ENCODE data around the gene PID1. TPM values are rescaled to one million over a fixed set of nuclear protein-coding genes. Genes with fewer than 3 reads are reported as not detected.

The PID1 gene
- total RNA-seq, 1 donor from 2014 or later, result 25.1 TPM

DNA sequence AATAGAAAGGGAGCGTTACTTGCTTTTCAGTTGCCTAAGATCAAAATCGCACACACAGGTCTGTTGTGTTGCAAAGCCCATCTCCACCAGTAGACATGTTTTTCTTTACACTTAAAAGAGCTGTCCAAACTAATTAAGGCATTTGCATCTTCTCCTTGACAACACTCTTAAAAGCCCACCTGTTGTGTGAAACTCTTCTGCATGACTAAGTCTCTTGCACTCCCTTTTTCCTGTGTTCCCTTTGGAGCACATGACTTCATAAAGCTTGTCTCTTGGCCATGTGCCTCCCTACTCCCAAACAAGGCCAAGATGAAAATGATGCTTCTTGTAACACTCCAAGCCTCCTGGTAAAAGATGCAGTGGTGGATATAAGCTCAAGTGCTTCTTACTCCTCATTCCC, 26.1 kb downstream of the PID1 start:
- H3K27me3 ChIP-seq (ENCODE audit: control insufficient read depth in 3 of 3, insufficient read depth in 3 of 3, low read length in 3 of 3), result no peaks in the 10 kb centered on the region
- H3K36me3 ChIP-seq (ENCODE audit: control insufficient read depth in 3 of 3, insufficient read depth in 3 of 3, low read length in 3 of 3), result no peaks in the 10 kb centered on the region
- H3K9ac ChIP-seq (ENCODE audit: low read depth in 1 of 3, low read length in 3 of 3), result no peak overlapping the region
- H3K27ac ChIP-seq (ENCODE audit: low read depth, low read length), result no peak overlapping the region
- no peak overlapping the region for H3K4me3 ChIP-seq (ENCODE audit: low read length in 3 of 3)
- H3K4me1 ChIP-seq (ENCODE audit: control insufficient read depth in 3 of 3, insufficient read depth in 3 of 3, low read length in 3 of 3), result no peaks in the 10 kb centered on the region
- H3K9me3 ChIP-seq (ENCODE audit: control insufficient read depth in 3 of 3, low read length in 3 of 3), result peaks cover 0 to 6% (median 0%) of the 10 kb centered on the region in 3 donors

DNA sequence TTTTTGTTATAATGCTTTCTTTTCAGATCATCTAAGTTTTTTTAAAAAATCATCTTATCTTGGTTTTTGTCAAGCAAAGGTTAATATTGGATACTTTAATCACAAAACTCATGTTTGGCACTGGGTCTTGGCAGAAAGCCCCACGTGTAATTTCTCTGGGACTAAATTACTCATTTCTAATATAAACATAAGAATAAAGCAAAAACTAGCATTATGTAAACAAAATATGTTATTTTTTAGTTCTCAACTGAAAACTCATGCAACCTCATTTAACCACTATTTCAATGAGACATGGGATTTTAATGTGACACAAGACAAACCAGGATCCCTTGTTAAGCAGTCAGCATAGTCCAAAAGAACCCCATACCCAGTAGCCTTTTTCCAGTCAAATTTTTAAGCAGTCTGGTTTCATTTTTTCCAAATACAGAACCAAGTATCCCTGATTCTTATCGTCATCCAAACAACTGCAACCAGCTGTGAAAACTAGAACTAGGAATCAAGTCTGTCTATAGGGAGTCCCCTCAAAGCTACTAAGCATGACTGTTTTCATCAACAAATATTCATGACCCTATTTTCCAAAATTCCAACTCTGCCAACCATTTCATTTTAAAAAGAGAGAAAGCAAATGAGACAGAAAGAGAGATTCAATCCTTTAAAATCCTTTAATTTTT, 27.1 kb downstream of the PID1 start:
- H3K9me3 ChIP-seq (ENCODE audit: control insufficient read depth in 3 of 3, low read length in 3 of 3), result peaks cover 0 to 6% (median 0%) of the 10 kb centered on the region in 3 donors
- H3K36me3 ChIP-seq (ENCODE audit: control insufficient read depth in 3 of 3, insufficient read depth in 3 of 3, low read length in 3 of 3), result no peaks in the 10 kb centered on the region
- no peaks in the 10 kb centered on the region for H3K27me3 ChIP-seq (ENCODE audit: control insufficient read depth in 3 of 3, insufficient read depth in 3 of 3, low read length in 3 of 3)
- H3K27ac ChIP-seq (ENCODE audit: low read depth, low read length), result no peak overlapping the region
- H3K9ac ChIP-seq (ENCODE audit: low read depth in 1 of 3, low read length in 3 of 3), result no peak overlapping the region
- H3K4me1 ChIP-seq (ENCODE audit: control insufficient read depth in 3 of 3, insufficient read depth in 3 of 3, low read length in 3 of 3), result no peaks in the 10 kb centered on the region
- H3K4me3 ChIP-seq (ENCODE audit: low read length in 3 of 3), result no peak overlapping the region

DNA sequence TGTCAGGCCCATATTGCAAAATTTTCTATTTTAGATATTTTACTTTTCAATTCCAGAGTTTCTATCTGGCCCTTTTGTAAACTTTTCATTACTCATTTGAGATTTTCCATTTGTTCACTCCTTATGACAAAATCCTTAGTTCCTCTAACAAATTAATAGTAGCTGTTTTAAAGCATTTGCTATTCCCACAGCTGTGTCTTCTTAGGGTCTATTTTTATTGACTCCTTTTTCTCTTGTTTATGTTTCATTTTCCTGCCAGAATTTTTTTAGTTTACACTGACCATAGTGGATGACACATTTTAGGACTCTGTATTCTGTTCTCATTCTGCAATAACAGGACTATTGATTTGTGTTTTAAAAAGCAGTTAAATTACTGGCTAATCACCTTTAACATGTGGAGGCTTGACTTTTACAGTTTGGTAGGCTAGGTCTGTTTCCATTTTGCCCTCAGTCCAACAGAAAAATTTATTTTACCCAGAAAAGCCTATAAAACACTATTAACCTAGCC, 30.0 kb downstream of the PID1 start:
- H3K4me3 ChIP-seq (ENCODE audit: low read length in 3 of 3), result no peak overlapping the region
- H3K36me3 ChIP-seq (ENCODE audit: control insufficient read depth in 3 of 3, insufficient read depth in 3 of 3, low read length in 3 of 3), result no peaks in the 10 kb centered on the region
- H3K4me1 ChIP-seq (ENCODE audit: control insufficient read depth in 3 of 3, insufficient read depth in 3 of 3, low read length in 3 of 3), result no peaks in the 10 kb centered on the region
- peaks cover 0 to 6% (median 2%) of the 10 kb centered on the region in 3 donors for H3K9me3 ChIP-seq (ENCODE audit: control insufficient read depth in 3 of 3, low read length in 3 of 3)
- no peak overlapping the region for H3K27ac ChIP-seq (ENCODE audit: low read depth, low read length)
- H3K27me3 ChIP-seq (ENCODE audit: control insufficient read depth in 3 of 3, insufficient read depth in 3 of 3, low read length in 3 of 3), result no peaks in the 10 kb centered on the region
- H3K9ac ChIP-seq (ENCODE audit: low read depth in 1 of 3, low read length in 3 of 3), result no peak overlapping the region

DNA sequence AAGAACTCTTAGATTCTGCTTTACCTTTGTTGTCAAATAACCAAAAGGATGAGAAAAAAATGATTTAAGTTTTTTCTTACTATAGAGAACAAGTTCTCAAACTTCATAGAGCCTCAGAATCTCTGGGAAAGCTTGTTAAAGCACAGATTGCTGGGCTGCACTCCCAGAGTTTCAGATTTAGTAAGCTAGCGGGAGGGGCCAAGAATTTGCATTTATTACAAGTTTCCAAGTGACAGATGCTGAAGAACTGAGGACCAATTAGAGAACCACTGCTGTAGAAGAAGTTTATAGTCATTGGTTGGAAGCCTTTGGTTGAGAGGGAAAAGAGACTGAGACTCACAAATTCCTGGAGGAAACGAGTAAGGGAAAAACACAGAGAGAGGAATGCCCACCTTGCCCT, 32.1 kb downstream of the PID1 start:
- Histone ChIP-seq H3K36me3 (ENCODE audit: control insufficient read depth in 3 of 3, insufficient read depth in 3 of 3, low read length in 3 of 3) (no peaks in the 10 kb centered on the region), H3K4me1 (ENCODE audit: control insufficient read depth in 3 of 3, insufficient read depth in 3 of 3, low read length in 3 of 3) (no peaks in the 10 kb centered on the region), H3K9me3 (ENCODE audit: control insufficient read depth in 3 of 3, low read length in 3 of 3) (peaks cover 0 to 6% (median 2%) of the 10 kb centered on the region in 3 donors), H3K4me3 (ENCODE audit: low read length in 3 of 3) (no peak overlapping the region), H3K27me3 (ENCODE audit: control insufficient read depth in 3 of 3, insufficient read depth in 3 of 3, low read length in 3 of 3) (no peaks in the 10 kb centered on the region), H3K9ac (ENCODE audit: low read depth in 1 of 3, low read length in 3 of 3) (no peak overlapping the region), H3K27ac (ENCODE audit: low read depth, low read length) (no peak overlapping the region)

DNA sequence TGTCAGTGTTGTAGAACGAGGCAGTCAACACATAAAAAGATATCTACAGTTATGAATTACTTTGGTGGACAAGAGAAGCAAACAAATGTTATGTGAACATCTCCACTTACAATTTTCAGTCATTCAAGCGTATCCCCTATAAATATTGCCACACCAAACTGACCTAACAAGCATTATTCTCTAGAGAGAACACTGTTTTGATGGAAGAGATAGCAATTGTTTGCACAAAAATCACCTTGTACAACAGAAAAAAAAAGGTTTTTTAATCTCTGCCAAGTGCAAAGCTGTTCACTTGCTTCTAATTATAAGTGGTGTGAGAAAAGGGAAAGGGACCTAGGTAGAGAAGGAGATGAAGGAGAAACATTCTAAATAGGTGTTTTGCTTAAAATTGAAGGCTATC, 33.8 kb downstream of the PID1 start:
- Histone ChIP-seq H3K4me3 (ENCODE audit: low read length in 3 of 3) (no peak overlapping the region), H3K27me3 (ENCODE audit: control insufficient read depth in 3 of 3, insufficient read depth in 3 of 3, low read length in 3 of 3) (no peaks in the 10 kb centered on the region), H3K27ac (ENCODE audit: low read depth, low read length) (no peak overlapping the region), H3K4me1 (ENCODE audit: control insufficient read depth in 3 of 3, insufficient read depth in 3 of 3, low read length in 3 of 3) (no peaks in the 10 kb centered on the region), H3K36me3 (ENCODE audit: control insufficient read depth in 3 of 3, insufficient read depth in 3 of 3, low read length in 3 of 3) (no peaks in the 10 kb centered on the region), H3K9ac (ENCODE audit: low read depth in 1 of 3, low read length in 3 of 3) (no peak overlapping the region), H3K9me3 (ENCODE audit: control insufficient read depth in 3 of 3, low read length in 3 of 3) (peaks cover 0 to 6% (median 2%) of the 10 kb centered on the region in 3 donors)

DNA sequence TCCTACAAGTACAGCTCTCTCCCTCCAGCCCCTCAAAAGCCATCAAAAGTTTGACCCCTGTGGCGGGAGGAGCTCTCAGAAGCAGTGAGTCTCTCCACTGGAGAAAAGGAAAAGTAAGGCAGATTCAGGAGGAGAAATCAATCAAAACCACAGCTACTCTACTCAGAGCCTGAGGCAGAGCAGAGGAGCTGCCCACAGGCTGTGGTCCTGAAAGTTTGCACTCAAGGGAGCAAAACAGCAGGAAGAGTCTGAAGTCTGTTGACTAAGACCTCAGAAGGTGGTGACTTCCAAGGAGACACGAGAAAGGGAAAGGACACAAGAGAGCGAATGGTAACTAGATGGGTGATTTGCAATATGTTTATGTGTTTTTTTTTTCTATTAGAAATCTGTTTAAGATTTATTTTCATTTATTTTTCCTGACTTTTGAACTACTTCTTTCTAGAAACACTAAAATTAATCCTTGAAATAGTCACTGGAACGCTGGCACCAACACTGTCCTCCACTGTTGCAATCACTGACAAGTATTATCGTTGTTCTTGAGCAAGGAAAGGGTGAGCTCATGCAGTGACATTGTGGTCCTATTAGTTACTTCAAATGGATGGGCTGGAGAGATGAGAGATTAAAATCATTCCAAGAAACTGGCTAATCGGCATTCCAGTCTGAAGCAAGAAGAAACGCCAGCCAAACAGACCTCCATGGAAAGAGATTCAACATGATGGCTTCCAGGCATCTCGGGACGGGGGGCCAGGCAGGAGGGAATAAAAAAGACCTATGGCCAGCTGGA, 35.8 kb downstream of the PID1 start:
- no peak overlapping the region for H3K27ac ChIP-seq (ENCODE audit: low read depth, low read length)

DNA sequence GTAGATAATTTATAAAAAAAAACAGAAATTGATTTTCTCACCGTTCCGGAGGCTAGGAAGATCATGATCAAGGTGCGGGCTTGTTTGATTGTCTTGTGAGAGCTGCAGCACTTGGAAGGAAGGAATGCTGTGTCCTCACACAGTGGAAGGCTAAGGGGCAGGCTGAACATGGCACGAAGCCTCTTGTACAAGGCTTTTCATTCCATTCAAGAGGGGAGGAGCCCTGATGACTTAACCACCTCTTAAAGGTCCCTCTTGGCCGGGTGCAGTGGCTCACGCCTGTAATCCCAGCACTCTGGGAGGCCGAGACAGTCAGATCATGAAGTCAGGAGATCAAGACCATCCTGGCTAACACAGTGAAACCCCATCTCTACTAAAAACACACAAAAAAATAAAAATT, 39.2 kb downstream of the PID1 start:
- Histone ChIP-seq H3K36me3 (ENCODE audit: control insufficient read depth in 3 of 3, insufficient read depth in 3 of 3, low read length in 3 of 3) (no peaks in the 10 kb centered on the region), H3K27me3 (ENCODE audit: control insufficient read depth in 3 of 3, insufficient read depth in 3 of 3, low read length in 3 of 3) (no peaks in the 10 kb centered on the region), H3K9me3 (ENCODE audit: control insufficient read depth in 3 of 3, low read length in 3 of 3) (no peaks in the 10 kb centered on the region), H3K4me3 (ENCODE audit: low read length in 3 of 3) (no peak overlapping the region), H3K27ac (ENCODE audit: low read depth, low read length) (no peak overlapping the region), H3K9ac (ENCODE audit: low read depth in 1 of 3, low read length in 3 of 3) (no peak overlapping the region), H3K4me1 (ENCODE audit: control insufficient read depth in 3 of 3, insufficient read depth in 3 of 3, low read length in 3 of 3) (no peaks in the 10 kb centered on the region)

More for the DNA sequence above, 35.8 kb downstream of the PID1 start:
- Histone ChIP-seq H3K27me3 (ENCODE audit: control insufficient read depth in 3 of 3, insufficient read depth in 3 of 3, low read length in 3 of 3) (no peaks in the 10 kb centered on the region), H3K4me3 (ENCODE audit: low read length in 3 of 3) (no peak overlapping the region), H3K36me3 (ENCODE audit: control insufficient read depth in 3 of 3, insufficient read depth in 3 of 3, low read length in 3 of 3) (no peaks in the 10 kb centered on the region), H3K9ac (ENCODE audit: low read depth in 1 of 3, low read length in 3 of 3) (no peak overlapping the region), H3K9me3 (ENCODE audit: control insufficient read depth in 3 of 3, low read length in 3 of 3) (peaks cover 0 to 2% (median 1%) of the 10 kb centered on the region in 3 donors), H3K4me1 (ENCODE audit: control insufficient read depth in 3 of 3, insufficient read depth in 3 of 3, low read length in 3 of 3) (no peaks in the 10 kb centered on the region)

DNA sequence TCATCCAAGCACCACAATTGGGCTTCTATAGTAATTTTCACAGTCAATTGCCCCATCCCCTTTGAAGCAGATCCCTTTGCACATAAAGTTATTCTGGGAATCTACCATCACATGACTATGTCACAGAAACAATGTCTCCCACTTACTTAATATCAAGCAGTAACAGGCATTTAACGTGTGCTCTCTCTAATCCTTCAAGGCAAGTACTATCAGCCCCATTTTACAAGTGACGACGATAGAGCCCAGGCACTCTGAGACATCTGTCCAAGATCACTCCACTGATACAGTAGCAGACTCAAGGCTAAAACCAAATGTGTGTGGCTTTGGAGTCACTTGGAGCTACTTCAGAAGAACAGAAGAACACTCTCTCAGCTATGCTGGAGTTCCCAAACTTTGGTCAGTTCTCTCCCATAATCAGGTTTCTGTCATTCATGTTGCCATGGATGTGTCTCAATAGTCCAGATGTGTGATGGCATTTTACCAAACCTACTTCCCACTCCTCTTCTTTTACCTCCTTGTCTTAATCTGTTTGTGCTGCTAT, 39.7 kb downstream of the PID1 start:
- H3K9ac ChIP-seq (ENCODE audit: low read depth in 1 of 3, low read length in 3 of 3), result no peak overlapping the region
- H3K27me3 ChIP-seq (ENCODE audit: control insufficient read depth in 3 of 3, insufficient read depth in 3 of 3, low read length in 3 of 3), result no peaks in the 10 kb centered on the region
- no peaks in the 10 kb centered on the region for H3K4me1 ChIP-seq (ENCODE audit: control insufficient read depth in 3 of 3, insufficient read depth in 3 of 3, low read length in 3 of 3)
- H3K9me3 ChIP-seq (ENCODE audit: control insufficient read depth in 3 of 3, low read length in 3 of 3), result no peaks in the 10 kb centered on the region
- H3K4me3 ChIP-seq (ENCODE audit: low read length in 3 of 3), result no peak overlapping the region
- H3K27ac ChIP-seq (ENCODE audit: low read depth, low read length), result no peak overlapping the region
- H3K36me3 ChIP-seq (ENCODE audit: control insufficient read depth in 3 of 3, insufficient read depth in 3 of 3, low read length in 3 of 3), result no peaks in the 10 kb centered on the region

DNA sequence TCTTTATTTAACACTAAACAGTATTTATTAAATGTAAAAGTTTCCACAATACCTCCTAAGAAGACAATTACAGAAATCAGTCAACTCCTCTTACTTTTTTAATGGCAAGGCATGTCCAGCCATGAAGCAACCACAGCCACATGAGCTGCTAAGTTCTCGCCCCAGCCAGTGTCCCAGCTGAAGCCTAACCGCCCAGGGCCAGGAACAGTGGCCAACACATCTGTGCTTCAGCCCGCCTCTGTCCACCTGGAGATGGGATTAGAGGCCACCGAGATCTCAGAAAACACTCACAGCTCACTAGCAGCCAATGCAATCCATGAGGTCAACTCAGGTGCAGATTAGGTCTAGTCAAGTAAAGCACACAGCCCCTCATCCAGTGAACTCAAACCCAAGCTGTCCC, 40.2 kb downstream of the PID1 start:
- Histone ChIP-seq H3K9me3 (ENCODE audit: control insufficient read depth in 3 of 3, low read length in 3 of 3) (no peaks in the 10 kb centered on the region), H3K9ac (ENCODE audit: low read depth in 1 of 3, low read length in 3 of 3) (no peak overlapping the region), H3K4me1 (ENCODE audit: control insufficient read depth in 3 of 3, insufficient read depth in 3 of 3, low read length in 3 of 3) (no peaks in the 10 kb centered on the region), H3K27me3 (ENCODE audit: control insufficient read depth in 3 of 3, insufficient read depth in 3 of 3, low read length in 3 of 3) (no peaks in the 10 kb centered on the region), H3K36me3 (ENCODE audit: control insufficient read depth in 3 of 3, insufficient read depth in 3 of 3, low read length in 3 of 3) (no peaks in the 10 kb centered on the region), H3K4me3 (ENCODE audit: low read length in 3 of 3) (no peak overlapping the region), H3K27ac (ENCODE audit: low read depth, low read length) (no peak overlapping the region)

DNA sequence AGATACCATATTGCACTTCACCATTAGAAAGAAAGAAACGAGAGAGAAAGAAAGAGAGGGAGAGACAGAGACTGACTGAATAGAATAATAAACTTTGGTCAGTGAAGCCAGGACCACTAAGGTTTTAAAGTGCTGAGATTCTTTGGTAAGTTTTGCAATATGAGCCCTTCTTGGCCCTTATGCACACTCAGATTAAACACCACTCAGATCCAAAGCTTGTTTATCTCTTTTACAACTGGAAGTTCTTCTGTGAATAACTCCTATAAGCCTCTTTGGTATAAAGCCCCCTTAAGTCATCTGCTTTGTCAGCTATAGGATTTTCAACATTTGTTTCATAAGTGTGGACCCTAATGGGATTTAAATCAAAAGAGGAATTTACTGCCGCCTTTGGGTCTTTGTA, 40.8 kb downstream of the PID1 start:
- Histone ChIP-seq H3K9ac (ENCODE audit: low read depth in 1 of 3, low read length in 3 of 3) (no peak overlapping the region), H3K4me1 (ENCODE audit: control insufficient read depth in 3 of 3, insufficient read depth in 3 of 3, low read length in 3 of 3) (no peaks in the 10 kb centered on the region), H3K27ac (ENCODE audit: low read depth, low read length) (no peak overlapping the region), H3K27me3 (ENCODE audit: control insufficient read depth in 3 of 3, insufficient read depth in 3 of 3, low read length in 3 of 3) (no peaks in the 10 kb centered on the region), H3K9me3 (ENCODE audit: control insufficient read depth in 3 of 3, low read length in 3 of 3) (no peaks in the 10 kb centered on the region), H3K36me3 (ENCODE audit: control insufficient read depth in 3 of 3, insufficient read depth in 3 of 3, low read length in 3 of 3) (no peaks in the 10 kb centered on the region), H3K4me3 (ENCODE audit: low read length in 3 of 3) (no peak overlapping the region)
